ENCODE results near the gene TBX10.
A peak's percentile ranks its signal among the peaks of the same experiment; 100 is the strongest.

Gene TBX10

GRCh38 chr11:67631853-67632174, 7.7 kb downstream of the TBX10 start:
- no peak for TF ChIP-seq CTCF (conservative IDR thresholded peaks at IDR 0.05; ENCODE audit: low read depth, low read length)
- no peak for DNase-seq (ENCODE audit: low read depth)
- H3K4me3 ChIP-seq (ENCODE audit: low read length), result no peak overlapping the region

DNA sequence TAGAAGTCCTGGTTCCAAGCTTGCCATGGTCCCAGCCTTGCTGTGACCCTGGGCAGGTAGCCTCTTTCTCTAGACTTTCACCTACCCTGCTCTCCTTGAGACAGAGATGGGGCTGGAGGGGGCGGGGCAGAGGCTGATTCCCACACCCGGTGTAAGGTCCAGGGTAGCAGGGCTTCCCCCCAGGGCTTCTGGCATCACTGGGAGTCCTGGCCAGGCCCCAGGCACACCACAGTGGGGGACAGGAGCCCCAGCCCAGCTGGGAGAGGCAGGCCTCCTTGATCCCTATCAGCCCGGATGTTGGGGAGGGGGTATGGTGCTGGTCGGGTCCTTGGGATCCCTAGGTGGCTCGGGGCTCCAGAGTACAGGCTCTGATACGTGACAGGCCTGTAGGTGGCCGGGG, 8.2 kb downstream of the TBX10 start:
- DNase-seq (ENCODE audit: low read depth), result no peak
- no peak overlapping the region for H3K4me3 ChIP-seq (ENCODE audit: low read length)
- TF ChIP-seq CTCF (conservative IDR thresholded peaks at IDR 0.05; ENCODE audit: low read depth, low read length), result no peak

DNA sequence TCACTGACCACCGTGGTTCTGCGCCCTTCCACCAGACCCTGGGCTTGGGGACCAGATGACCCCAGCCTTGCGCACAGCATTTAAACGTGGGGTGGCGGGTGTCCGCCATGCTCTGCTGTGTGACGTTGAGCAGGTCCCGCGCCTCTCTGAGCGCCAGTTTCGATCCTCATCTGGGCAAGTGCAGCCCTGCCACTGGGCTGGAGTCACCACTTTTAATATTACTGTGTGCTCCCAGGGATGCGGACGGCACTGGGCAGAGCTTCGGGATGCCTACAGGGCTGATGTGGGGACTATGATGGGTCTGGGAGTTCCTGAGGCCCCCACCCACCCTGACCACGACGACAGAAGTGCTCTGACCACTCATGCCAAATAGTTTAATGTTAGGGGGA, 8.6 kb downstream of the TBX10 start:
- H3K4me3 ChIP-seq (ENCODE audit: low read length), result peak overlapping the region; percentile 70
- no peak for DNase-seq (ENCODE audit: low read depth)
- no peak for TF ChIP-seq CTCF (conservative IDR thresholded peaks at IDR 0.05; ENCODE audit: low read depth, low read length)

DNA sequence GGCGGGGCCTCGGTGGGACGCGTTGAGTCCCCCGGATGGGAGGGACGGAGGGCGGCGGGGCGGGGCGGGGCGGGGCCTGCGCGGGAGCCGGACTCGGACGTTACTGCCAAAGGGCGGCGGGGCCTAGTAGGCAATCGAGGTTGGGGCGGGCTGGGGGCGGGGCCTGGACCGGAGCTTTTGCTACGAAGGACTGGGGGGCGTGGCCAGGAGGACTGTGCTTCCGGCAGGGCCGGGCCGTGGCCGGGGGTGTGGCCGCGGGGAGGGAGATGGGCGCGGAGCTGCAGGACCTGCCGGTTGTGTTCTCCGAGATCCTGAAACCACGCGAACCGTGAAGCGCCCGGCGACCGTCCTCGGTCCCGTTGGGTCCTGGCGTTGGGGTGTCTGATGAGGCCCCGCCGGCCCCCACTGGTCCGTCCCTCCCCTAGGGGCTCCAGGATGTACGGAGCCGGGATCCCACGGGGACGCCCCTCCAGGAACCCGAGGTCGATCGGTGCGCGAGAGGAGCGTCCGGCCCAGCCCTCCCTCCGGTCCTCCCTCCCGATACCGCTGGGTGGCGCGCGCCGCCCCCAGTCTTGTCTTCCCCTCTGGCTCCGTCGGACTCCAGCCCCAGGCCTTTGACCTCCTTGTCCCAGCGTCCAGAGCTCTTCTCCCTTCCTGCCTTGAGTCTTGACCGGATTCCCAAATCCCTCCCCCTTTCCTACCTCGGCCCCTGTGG, 9.2 kb downstream of the TBX10 start:
- peak; percentile 73 for DNase-seq (ENCODE audit: low read depth)
- H3K4me3 ChIP-seq (ENCODE audit: low read length), result peak overlapping the region; percentile 70
- TF ChIP-seq CTCF (conservative IDR thresholded peaks at IDR 0.05; ENCODE audit: low read depth, low read length), result peak; percentile 76

GRCh38 chr11:67629386-67630227, 10.0 kb downstream of the TBX10 start, which contains the start of gene NUDT8:
TSS of gene NUDT8 (minus strand) at chr11:67629937. CDS start at chr11:67629911, 26 bp downstream.
- TF ChIP-seq CTCF (conservative IDR thresholded peaks at IDR 0.05; ENCODE audit: low read depth, low read length), result peak; percentile 82
- DNase-seq (ENCODE audit: low read depth), result no peak
- H3K4me3 ChIP-seq (ENCODE audit: low read length), result peak within 1 kb of the TSS; percentile 70

GRCh38 chr11:67628710-67629385, 10.7 kb downstream of the TBX10 start:
- no peak overlapping the region for H3K4me3 ChIP-seq (ENCODE audit: low read length)

More at GRCh38 chr11:67628710-67629385, 10.7 kb downstream of the TBX10 start:
- no peak for DNase-seq (ENCODE audit: low read depth)
- no peak for TF ChIP-seq CTCF (conservative IDR thresholded peaks at IDR 0.05; ENCODE audit: low read depth, low read length)
